CD4-positive, alpha-beta T cell (primary cell): Measurements from ENCODE around the gene MCEE. TPM values are rescaled to one million over a fixed set of nuclear protein-coding genes. Genes with fewer than 3 reads are reported as not detected.

Experiments
- ATAC-seq: fragments of 200-7000 bp; cut with Tn5 transposase; one replicate; pipeline ENCODE4 v1.10.0; 2022; ENCODE audit warnings: mild to moderate bottlenecking; ENCODE audit not compliant: poor library complexity
- CTCF ChIA-PET: fragments of 350-600 bp; sonication (Branson Sonifier 250); formaldehyde crosslinking; loops from one replicate; lab custom pipeline; 2021; ENCODE audit warnings: antibody characterized with exemption, inconsistent platforms; lab: Charles Lee
- POLR2A ChIA-PET: fragments of 350-600 bp; sonication (Branson Sonifier 250); formaldehyde crosslinking; loops from one replicate; lab custom pipeline; 2021; ENCODE audit warnings: antibody characterized with exemption, inconsistent platforms; lab: Charles Lee
- DNase-seq, 14 experiments: peaks; one replicate each; pipeline ENCODE4 v3.0.0-alpha.2; 2013 to 2020; ENCODE audit warnings: mixed read lengths in 2 of 14
- H3K27ac ChIP-seq, 2 donors: one replicate each; pipeline versions ENCODE4 v1.5.1 to v1.7.0; 2013; ENCODE audit warnings: low read length in 2 of 2, low read depth in 1 of 2, mild to moderate bottlenecking in 1 of 2
- H3K27me3 ChIP-seq, 2 experiments: 1 replicate in 1 of 2; 2 replicates in 1 of 2; pipeline versions ENCODE4 v1.6.1 to v1.7.0; 2013; ENCODE audit warnings: low read length in 2 of 2, control low read depth in 1 of 2, mild to moderate bottlenecking in 1 of 2, moderate library complexity in 1 of 2; ENCODE audit not compliant: insufficient read depth in 2 of 2, control insufficient read depth in 1 of 2
- H3K36me3 ChIP-seq: one replicate; pipeline ENCODE4 v1.6.1; 2013; ENCODE audit warnings: low read length, control low read depth; ENCODE audit not compliant: insufficient read depth
- H3K4me1 ChIP-seq: one replicate; pipeline ENCODE4 v1.6.1; 2013; ENCODE audit warnings: low read length, control low read depth; ENCODE audit not compliant: insufficient read depth
- H3K4me3 ChIP-seq: one replicate; pipeline ENCODE4 v1.5.1; 2013; ENCODE audit warnings: mild to moderate bottlenecking, low read length, moderate library complexity
- H3K9me3 ChIP-seq, 2 experiments: 1 replicate in 1 of 2; 2 replicates in 1 of 2; pipeline versions ENCODE4 v1.6.1 to v1.7.0; 2013; ENCODE audit warnings: low read length in 2 of 2, mild to moderate bottlenecking in 2 of 2, control low read depth in 1 of 2, moderate library complexity in 1 of 2; ENCODE audit not compliant: control insufficient read depth in 1 of 2, insufficient read depth in 1 of 2
- H3K27ac Mint-ChIP-seq: one replicate; pipeline ENCODE4 v1.8.0; 2020; ENCODE audit warnings: mixed read lengths
- H3K27me3 Mint-ChIP-seq: one replicate; pipeline ENCODE4 v1.8.0; 2021; ENCODE audit warnings: mixed read lengths
- H3K36me3 Mint-ChIP-seq: one replicate; pipeline ENCODE4 v1.8.0; 2021; ENCODE audit warnings: low read depth, mixed read lengths
- H3K4me1 Mint-ChIP-seq: one replicate; pipeline ENCODE4 v1.8.0; 2021; ENCODE audit warnings: low read depth, mixed read lengths
- H3K4me3 Mint-ChIP-seq: one replicate; pipeline ENCODE4 v1.8.0; 2020; ENCODE audit warnings: mild to moderate bottlenecking, mixed read lengths
- H3K9me3 Mint-ChIP-seq: one replicate; pipeline ENCODE4 v1.8.0; 2020; ENCODE audit warnings: mixed read lengths
- intact Hi-C, 2 experiments: fragments of 100-400 bp; cut with DNase I in 1 of 2; cut with micrococcal nuclease in 1 of 2; formaldehyde crosslinking; loops; one replicate each; pipeline versions ENCODE4 v1.15.1 to v1.9.0; 2023 to 2025; cut with DNase I, micrococcal nuclease
- total RNA-seq, 174 experiments: library from RNA in 2 of 174; stranded (reverse) in 2 of 174; gene quantifications; one replicate each; pipeline ENCODE4 v1.2.3 and lab custom pipeline; 2021 to 2026
- TF ChIP-seq, protein P1 (sequence below): fragments of 200-600 bp; IDR thresholded peaks from one replicate; pipeline ENCODE4 v1.8.0; 2022; ENCODE audit warnings: antibody characterized with exemption, mild to moderate bottlenecking

MCEE gene
- total RNA-seq, 2 experiments from 2014 or later = 4.3 to 8.0 TPM

GRCh38 chr2:71064110-71064611, 65.9 kb downstream of the MCEE start:
- TF ChIP-seq, protein P1, sequence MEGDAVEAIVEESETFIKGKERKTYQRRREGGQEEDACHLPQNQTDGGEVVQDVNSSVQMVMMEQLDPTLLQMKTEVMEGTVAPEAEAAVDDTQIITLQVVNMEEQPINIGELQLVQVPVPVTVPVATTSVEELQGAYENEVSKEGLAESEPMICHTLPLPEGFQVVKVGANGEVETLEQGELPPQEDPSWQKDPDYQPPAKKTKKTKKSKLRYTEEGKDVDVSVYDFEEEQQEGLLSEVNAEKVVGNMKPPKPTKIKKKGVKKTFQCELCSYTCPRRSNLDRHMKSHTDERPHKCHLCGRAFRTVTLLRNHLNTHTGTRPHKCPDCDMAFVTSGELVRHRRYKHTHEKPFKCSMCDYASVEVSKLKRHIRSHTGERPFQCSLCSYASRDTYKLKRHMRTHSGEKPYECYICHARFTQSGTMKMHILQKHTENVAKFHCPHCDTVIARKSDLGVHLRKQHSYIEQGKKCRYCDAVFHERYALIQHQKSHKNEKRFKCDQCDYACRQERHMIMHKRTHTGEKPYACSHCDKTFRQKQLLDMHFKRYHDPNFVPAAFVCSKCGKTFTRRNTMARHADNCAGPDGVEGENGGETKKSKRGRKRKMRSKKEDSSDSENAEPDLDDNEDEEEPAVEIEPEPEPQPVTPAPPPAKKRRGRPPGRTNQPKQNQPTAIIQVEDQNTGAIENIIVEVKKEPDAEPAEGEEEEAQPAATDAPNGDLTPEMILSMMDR = no peak
- no peak overlapping the region for H3K27ac ChIP-seq
- H3K4me3 ChIP-seq = no peak overlapping the region
- H3K27ac Mint-ChIP-seq = no peak overlapping the region
- H3K27me3 ChIP-seq = peaks cover 0 to 3% of the 10 kb centered on the region in 2 experiments
- no peak for DNase-seq
- H3K4me1 Mint-ChIP-seq = peaks cover 26% of the 10 kb centered on the region
- intact Hi-C loops = no loop called here
- H3K9me3 ChIP-seq = no peaks in the 10 kb centered on the region
- H3K36me3 Mint-ChIP-seq = peaks cover 11% of the 10 kb centered on the region
- peaks cover 16% of the 10 kb centered on the region for H3K27me3 Mint-ChIP-seq
- H3K36me3 ChIP-seq = no peaks in the 10 kb centered on the region
- peak overlapping the region; percentile 4 for H3K4me3 Mint-ChIP-seq
- POLR2A ChIA-PET = no interaction called here
- peaks cover 13% of the 10 kb centered on the region for H3K4me1 ChIP-seq
- H3K9me3 Mint-ChIP-seq = no peaks in the 10 kb centered on the region
- CTCF ChIA-PET = no interaction called here
- no peak for ATAC-seq

GRCh38 chr2:71063216-71063615, 66.8 kb downstream of the MCEE start:
- TF ChIP-seq, protein P1 = no peak
- DNase-seq (no peak), ATAC-seq (no peak)
- POLR2A ChIA-PET = no interaction called here
- H3K9me3 Mint-ChIP-seq = no peaks in the 10 kb centered on the region
- H3K4me1 ChIP-seq = peaks cover 6% of the 10 kb centered on the region
- no peak overlapping the region for H3K27ac ChIP-seq
- H3K27me3 ChIP-seq = peaks cover 0 to 3% of the 10 kb centered on the region in 2 experiments
- no peak overlapping the region for H3K4me3 ChIP-seq
- H3K36me3 Mint-ChIP-seq = peaks cover 5% of the 10 kb centered on the region
- H3K27ac Mint-ChIP-seq = no peak overlapping the region
- CTCF ChIA-PET = no interaction called here
- intact Hi-C loops = no loop called here
- no peaks in the 10 kb centered on the region for H3K36me3 ChIP-seq
- no peak overlapping the region for H3K4me3 Mint-ChIP-seq
- peaks cover 16% of the 10 kb centered on the region for H3K4me1 Mint-ChIP-seq
- no peaks in the 10 kb centered on the region for H3K9me3 ChIP-seq
- H3K27me3 Mint-ChIP-seq = peaks cover 18% of the 10 kb centered on the region

GRCh38 chr2:71060871-71061270, 69.2 kb downstream of the MCEE start:
- peaks cover 18% of the 10 kb centered on the region for H3K27me3 Mint-ChIP-seq
- no peak overlapping the region for H3K4me3 Mint-ChIP-seq
- H3K9me3 Mint-ChIP-seq = no peaks in the 10 kb centered on the region
- Histone ChIP-seq H3K4me1 (no peaks in the 10 kb centered on the region), H3K4me3 (no peak overlapping the region), H3K9me3 (no peaks in the 10 kb centered on the region), H3K27ac (no peak overlapping the region), H3K36me3 (no peaks in the 10 kb centered on the region), H3K27me3 (peaks cover 0 to 3% of the 10 kb centered on the region in 2 experiments)
- H3K4me1 Mint-ChIP-seq = no peaks in the 10 kb centered on the region
- TF ChIP-seq, protein P1 = no peak
- no peak for ATAC-seq
- CTCF ChIA-PET = no interaction called here
- H3K36me3 Mint-ChIP-seq = no peaks in the 10 kb centered on the region
- POLR2A ChIA-PET = interaction anchor here (0.9 to 1.0 kb wide), 2 partner anchors 8 to 11 kb away, joined by 3 to 4 read pairs; partner anchors contain the start of gene NAGK
- H3K27ac Mint-ChIP-seq = no peak overlapping the region
- no peak for DNase-seq
- intact Hi-C loops = no loop called here
